Activated CD4-positive, CD25-positive, alpha-beta regulatory T cell treated with anti-CD3 and anti-CD28 coated beads, Interleukin-2, amount 50 U/mL, for 24 hours (primary cell): Measurements from ENCODE around the gene LINC01488.

ENCODE experiments used
- ATAC-seq, 2 donors: fragments of 150-1000 bp; cut with Tn5 transposase; one replicate each; pipeline ENCODE4 v1.10.0; 2021; ENCODE audit warnings: mild to moderate bottlenecking in 1 of 2, moderate library complexity in 1 of 2

LINC01488 gene

GRCh38 chr11:69493931-69494821 lies 12.7 kb downstream of the LINC01488 start:
- no peak for ATAC-seq

GRCh38 chr11:69494851-69495250 lies 13.4 kb downstream of the LINC01488 start:
- no peak for ATAC-seq

- ATAC-seq = no peak
Measured at GRCh38 chr11:69495441-69496201, 14.2 kb downstream of the LINC01488 start.

- ATAC-seq = no peak
Measured at GRCh38 chr11:69496202-69496557, 14.7 kb downstream of the LINC01488 start.

- no peak for ATAC-seq
Measured at GRCh38 chr11:69496631-69497220, 15.3 kb downstream of the LINC01488 start.

- ATAC-seq = no peak
Measured at GRCh38 chr11:69497221-69497787, 15.8 kb downstream of the LINC01488 start.

- no peak for ATAC-seq
Measured at GRCh38 chr11:69498614-69499175, 17.2 kb downstream of the LINC01488 start.

GRCh38 chr11:69499186-69499917 lies 17.9 kb downstream of the LINC01488 start:
- ATAC-seq = no peak

GRCh38 chr11:69499918-69500284 lies 18.4 kb downstream of the LINC01488 start:
- no peak for ATAC-seq

GRCh38 chr11:69500285-69501120 lies 19.0 kb downstream of the LINC01488 start:
- ATAC-seq = no peak

GRCh38 chr11:69501121-69501489 lies 19.6 kb downstream of the LINC01488 start:
- ATAC-seq = no peak

- ATAC-seq = no peak
Measured at GRCh38 chr11:69501891-69502860, 20.7 kb downstream of the LINC01488 start.

- no peak for ATAC-seq
Measured at GRCh38 chr11:69504127-69504526, 22.7 kb downstream of the LINC01488 start.

GRCh38 chr11:69504576-69505335 lies 23.3 kb downstream of the LINC01488 start:
- ATAC-seq = no peak

GRCh38 chr11:69508974-69509373 lies 27.5 kb downstream of the LINC01488 start:
- ATAC-seq = no peak

GRCh38 chr11:69509381-69509780 lies 27.9 kb downstream of the LINC01488 start:
- ATAC-seq = no peak

GRCh38 chr11:69509846-69510390 lies 28.5 kb downstream of the LINC01488 start:
- no peak for ATAC-seq

GRCh38 chr11:69510471-69511357 lies 29.3 kb downstream of the LINC01488 start:
- ATAC-seq = no peak
